ENCODE results near the gene FCN1.
"Not testable (repeated sequence)": the region's sequence is repeated elsewhere in the genome, so short reads cannot be mapped to it uniquely, and the experiment has no call there.

Gene FCN1

GRCh38 chr9:134917431-134918373 lies at the start of gene FCN1:
FCN1 (minus strand) TSS chr9:134917912; CDS start chr9:134917871, 41 bp downstream.
- DNase-seq: no peak

GRCh38 chr9:134966697-134967546 lies 49.2 kb upstream of the FCN1 start:
- peak; percentile 23 for DNase-seq

GRCh38 chr9:134966270-134966669 lies 48.6 kb upstream of the FCN1 start:
- peak; percentile 5 for DNase-seq

GRCh38 chr9:134965851-134966250 lies 48.1 kb upstream of the FCN1 start:
- DNase-seq: peak; percentile 21

GRCh38 chr9:134965411-134965810 lies 47.7 kb upstream of the FCN1 start:
- no peak for DNase-seq

GRCh38 chr9:134964271-134965055 lies 46.8 kb upstream of the FCN1 start:
- peak; percentile 29 for DNase-seq

GRCh38 chr9:134963546-134963945 lies 45.8 kb upstream of the FCN1 start:
- DNase-seq: peak; percentile 27

GRCh38 chr9:134962973-134963364 lies 45.3 kb upstream of the FCN1 start:
- peak; percentile 38 for DNase-seq

GRCh38 chr9:134962065-134962972 lies 44.6 kb upstream of the FCN1 start:
- peak; percentile 26 for DNase-seq

- DNase-seq: peak; percentile 37
Observed at GRCh38 chr9:134961331-134962064, 43.8 kb upstream of the FCN1 start.

- peak; percentile 30 for DNase-seq
Observed at GRCh38 chr9:134960701-134961181, 43.0 kb upstream of the FCN1 start.

- DNase-seq: no peak
Observed at GRCh38 chr9:134959971-134960310, 42.2 kb upstream of the FCN1 start.

- DNase-seq: peak; percentile 21
Observed at GRCh38 chr9:134959126-134959970, 41.6 kb upstream of the FCN1 start.

GRCh38 chr9:134957945-134958227 lies 40.2 kb upstream of the FCN1 start:
- no peak for DNase-seq

- DNase-seq: peak; percentile 20
Observed at GRCh38 chr9:134957165-134957944, 39.6 kb upstream of the FCN1 start.

- not testable (repeated sequence) for DNase-seq
Observed at GRCh38 chr9:134956387-134956786, 38.7 kb upstream of the FCN1 start.

- no peak for DNase-seq
Observed at GRCh38 chr9:134955801-134956200, 38.1 kb upstream of the FCN1 start.

- DNase-seq: no peak
Observed at GRCh38 chr9:134955156-134955555, 37.4 kb upstream of the FCN1 start.

- DNase-seq: no peak
Observed at GRCh38 chr9:134951994-134952393, 34.3 kb upstream of the FCN1 start.
